ENCODE results near the gene KCP. TPM values are rescaled to one million over a fixed set of nuclear protein-coding genes. Genes with fewer than 3 reads are reported as not detected.

KCP gene
- polyA plus RNA-seq, 3 donors: 0.11 to 0.16 TPM; not detected in 1

DNA sequence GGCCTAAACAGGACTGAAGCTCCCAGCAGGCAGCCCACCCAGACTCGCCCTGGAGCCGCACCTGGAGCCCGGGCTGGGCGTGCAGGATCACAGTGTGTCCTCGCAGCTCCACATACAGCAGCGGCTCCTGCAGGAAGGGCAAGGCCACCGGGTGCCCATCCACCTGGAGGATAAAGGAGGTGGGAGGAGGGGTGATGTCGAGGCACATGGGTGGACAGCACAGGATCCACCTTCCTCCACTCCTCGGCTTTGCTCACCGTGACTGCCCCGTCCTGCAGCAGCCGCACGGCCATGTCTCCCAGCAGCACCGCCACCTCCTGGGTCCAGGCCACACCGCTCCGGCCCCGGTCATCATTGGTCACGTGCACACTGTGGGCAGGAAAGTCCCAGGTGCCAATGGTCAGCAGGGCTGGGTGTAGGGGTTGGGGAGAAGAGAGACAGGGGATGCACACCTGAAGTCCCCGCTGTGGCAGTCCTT, 31.0 kb downstream of the KCP start:
- no peak overlapping the region for H2AFZ ChIP-seq (ENCODE audit: insufficient read depth, low read depth, low read length, poor library complexity, severe bottlenecking)
- H3K36me3 ChIP-seq (replicated peaks in 1 of 2; ENCODE audit: control insufficient read depth in 1 of 2, insufficient read depth in 2 of 2, low read length in 2 of 2): no peaks in the 10 kb centered on the region
- H3K36me3 Mint-ChIP-seq: no peaks in the 10 kb centered on the region
- H3K4me3 ChIP-seq (replicated peaks in 1 of 3; ENCODE audit: low read depth in 2 of 3, low read length in 3 of 3): no peak overlapping the region
- DNase-seq: no peak
- no peak overlapping the region for H3K27ac Mint-ChIP-seq
- H3K79me2 ChIP-seq (ENCODE audit: insufficient read depth, low read length): no peaks in the 10 kb centered on the region
- no peaks in the 10 kb centered on the region for H3K27me3 ChIP-seq (ENCODE audit: control insufficient read depth in 2 of 2, insufficient read depth in 2 of 2, low read length in 2 of 2)
- TF ChIP-seq, protein P1, sequence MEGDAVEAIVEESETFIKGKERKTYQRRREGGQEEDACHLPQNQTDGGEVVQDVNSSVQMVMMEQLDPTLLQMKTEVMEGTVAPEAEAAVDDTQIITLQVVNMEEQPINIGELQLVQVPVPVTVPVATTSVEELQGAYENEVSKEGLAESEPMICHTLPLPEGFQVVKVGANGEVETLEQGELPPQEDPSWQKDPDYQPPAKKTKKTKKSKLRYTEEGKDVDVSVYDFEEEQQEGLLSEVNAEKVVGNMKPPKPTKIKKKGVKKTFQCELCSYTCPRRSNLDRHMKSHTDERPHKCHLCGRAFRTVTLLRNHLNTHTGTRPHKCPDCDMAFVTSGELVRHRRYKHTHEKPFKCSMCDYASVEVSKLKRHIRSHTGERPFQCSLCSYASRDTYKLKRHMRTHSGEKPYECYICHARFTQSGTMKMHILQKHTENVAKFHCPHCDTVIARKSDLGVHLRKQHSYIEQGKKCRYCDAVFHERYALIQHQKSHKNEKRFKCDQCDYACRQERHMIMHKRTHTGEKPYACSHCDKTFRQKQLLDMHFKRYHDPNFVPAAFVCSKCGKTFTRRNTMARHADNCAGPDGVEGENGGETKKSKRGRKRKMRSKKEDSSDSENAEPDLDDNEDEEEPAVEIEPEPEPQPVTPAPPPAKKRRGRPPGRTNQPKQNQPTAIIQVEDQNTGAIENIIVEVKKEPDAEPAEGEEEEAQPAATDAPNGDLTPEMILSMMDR (IDR thresholded peaks at IDR 0.05): no peak
- peaks cover 1 to 9% (median 2%) of the 10 kb centered on the region in 3 donors for H3K27me3 Mint-ChIP-seq (ENCODE audit: low read depth in 3 of 3)
- WGBS (ENCODE audit: insufficient coverage): 95% methylated on average over 14 of the region's 19 CpGs
- H3K9me3 Mint-ChIP-seq: peaks cover 0 to 3% (median 0%) of the 10 kb centered on the region in 7 donors
- H3K27ac ChIP-seq (ENCODE audit: low read depth in 1 of 2, low read length in 2 of 2): no peak overlapping the region
- H3K4me1 ChIP-seq (ENCODE audit: control insufficient read depth in 1 of 2, insufficient read depth in 2 of 2, low read length in 2 of 2): no peaks in the 10 kb centered on the region
- H4K20me1 ChIP-seq (ENCODE audit: insufficient read depth, low read length): no peaks in the 10 kb centered on the region
- intact Hi-C loops (cut with micrococcal nuclease): loop anchor here in 1 of 2 donors (5.0 kb wide), 1 partner anchor 37 kb away; no protein-coding TSS in a partner anchor
- H3K4me2 ChIP-seq (replicated peaks; ENCODE audit: extremely low read depth, low read length, poor library complexity, severe bottlenecking): no peak overlapping the region
- peaks cover 3% of the 10 kb centered on the region for H3K4me1 Mint-ChIP-seq
- no peak overlapping the region for H3K4me3 Mint-ChIP-seq
- no peak overlapping the region for H3K9ac ChIP-seq (ENCODE audit: insufficient read depth, low read length, poor library complexity, severe bottlenecking)
- H3K9me3 ChIP-seq (replicated peaks in 1 of 2; ENCODE audit: control insufficient read depth in 1 of 2, insufficient read depth in 1 of 2, low read length in 2 of 2): no peaks in the 10 kb centered on the region

DNA sequence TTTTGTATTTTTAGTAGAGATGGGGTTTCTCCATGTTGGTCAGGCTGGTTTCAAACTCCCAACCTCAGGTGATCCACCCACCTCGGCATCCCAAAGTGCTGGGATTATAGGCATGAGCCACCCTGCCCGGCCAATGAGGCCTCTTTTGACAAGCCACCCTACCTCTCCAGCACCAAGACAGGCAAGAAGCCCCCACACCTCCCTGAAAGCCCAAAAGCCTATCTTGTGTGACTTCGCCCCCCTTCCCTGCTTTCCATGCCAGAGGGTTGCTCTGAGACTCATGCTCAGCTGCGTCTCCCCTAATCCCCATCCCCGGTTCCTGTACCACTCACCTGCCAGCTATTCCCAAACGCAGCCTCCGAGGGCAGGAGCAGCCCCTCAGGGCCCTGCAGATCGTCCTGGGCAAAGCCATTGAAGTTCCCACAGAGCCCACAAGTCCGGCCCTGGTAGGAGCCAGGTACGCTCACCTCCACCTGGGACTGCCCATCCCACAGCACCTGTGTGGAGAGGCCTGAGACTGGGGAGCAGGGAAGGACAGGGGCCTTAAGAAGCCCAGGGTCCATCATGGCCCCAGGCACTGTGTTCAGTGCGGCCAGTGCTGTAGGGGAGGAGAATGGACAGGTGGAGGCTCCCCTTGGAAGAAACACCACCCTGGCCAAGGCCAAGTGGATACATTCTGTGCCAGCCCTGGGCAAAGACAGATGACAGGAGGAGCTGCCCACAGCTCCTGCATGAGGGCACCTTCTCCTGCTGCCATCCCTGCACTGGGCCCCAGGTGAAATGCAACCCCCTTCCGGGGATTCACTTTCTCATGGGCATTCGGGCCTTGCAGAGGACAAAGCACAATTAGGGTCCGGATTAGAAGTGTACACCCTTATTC, 32.0 kb downstream of the KCP start:
- Mint-ChIP-seq H3K4me1 (peaks cover under 1% of the 10 kb centered on the region), H3K27me3 (ENCODE audit: low read depth in 3 of 3) (peaks cover 1 to 6% (median 2%) of the 10 kb centered on the region in 3 donors), H3K4me3 (no peak overlapping the region), H3K36me3 (no peaks in the 10 kb centered on the region), H3K9me3 (peaks cover 0 to under 1% (median 0%) of the 10 kb centered on the region in 7 donors), H3K27ac (no peak overlapping the region)
- Histone ChIP-seq H3K4me2 (replicated peaks; ENCODE audit: extremely low read depth, low read length, poor library complexity, severe bottlenecking) (no peak overlapping the region), H3K27me3 (ENCODE audit: control insufficient read depth in 2 of 2, insufficient read depth in 2 of 2, low read length in 2 of 2) (no peaks in the 10 kb centered on the region), H3K9ac (ENCODE audit: insufficient read depth, low read length, poor library complexity, severe bottlenecking) (no peak overlapping the region), H3K79me2 (ENCODE audit: insufficient read depth, low read length) (no peaks in the 10 kb centered on the region), H4K20me1 (ENCODE audit: insufficient read depth, low read length) (no peaks in the 10 kb centered on the region), H3K27ac (ENCODE audit: low read depth in 1 of 2, low read length in 2 of 2) (no peak overlapping the region), H3K4me1 (ENCODE audit: control insufficient read depth in 1 of 2, insufficient read depth in 2 of 2, low read length in 2 of 2) (no peaks in the 10 kb centered on the region), H2AFZ (ENCODE audit: insufficient read depth, low read depth, low read length, poor library complexity, severe bottlenecking) (no peak overlapping the region), H3K36me3 (replicated peaks in 1 of 2; ENCODE audit: control insufficient read depth in 1 of 2, insufficient read depth in 2 of 2, low read length in 2 of 2) (no peaks in the 10 kb centered on the region), H3K9me3 (replicated peaks in 1 of 2; ENCODE audit: control insufficient read depth in 1 of 2, insufficient read depth in 1 of 2, low read length in 2 of 2) (no peaks in the 10 kb centered on the region), H3K4me3 (replicated peaks in 1 of 3; ENCODE audit: low read depth in 2 of 3, low read length in 3 of 3) (no peak overlapping the region)
- 96% methylated on average over 9 of the region's 14 CpGs for WGBS (ENCODE audit: insufficient coverage)
- no peak for DNase-seq
- intact Hi-C loops (cut with micrococcal nuclease): loop anchor here in 1 of 2 donors (5.0 kb wide), 1 partner anchor 36 kb away; no protein-coding TSS in a partner anchor
- TF ChIP-seq, protein P1 (IDR thresholded peaks at IDR 0.05): no peak

All from CD14-positive monocyte (primary cell).